K562 (cell line): Measurements from ENCODE around the gene CSNK1G1. TPM values are rescaled to one million over a fixed set of nuclear protein-coding genes. Genes with fewer than 3 reads are reported as not detected.

ENCODE experiments used
- BCL6 ChIP-seq: fragments of 250-450 bp; sonication (Bioruptor Pico); IDR thresholded peaks from 2 replicates; pipeline ENCODE4 v1.4.0; 2020
- BCOR ChIP-seq: fragments of 450-650 bp; IDR thresholded peaks from 2 replicates; pipeline ENCODE4 v1.6.1; 2016
- POLR2H ChIP-seq: IDR thresholded peaks from 2 replicates; pipeline ENCODE4 v1.6.1; 2016; ENCODE audit warnings: missing genetic modification characterization, low read depth, mild to moderate bottlenecking, control low read depth, missing compliant biosample characterization, moderate library complexity
- polyA plus RNA-seq, 8 experiments: library from polyadenylated mRNA; depleted of rRNA in 4 of 8; stranded (reverse) in 5 of 8; unstranded in 3 of 8; fragments of >200 nt; fragmentation: Nextera tagmentation in 2 of 8; fragmentation: Illumina TruSeq in 1 of 8; extraction: Ambion mirVana in 2 of 8; extraction: Trizol in 1 of 8; gene quantifications; 2 replicates each; pipeline versions ENCODE4 v1.2.1 to v1.2.3, GENCODE V29; 2011 to 2014; ENCODE audit warnings: inconsistent platforms in 1 of 8, missing spikeins in 1 of 8
- total RNA-seq, 7 experiments: library from RNA; depleted of rRNA in 6 of 7; stranded (reverse); fragments of >200 nt in 6 of 7; fragmentation: Illumina TruSeq in 2 of 7; extraction: Trizol in 2 of 7; gene quantifications; 2 replicates each; pipeline versions ENCODE4 v1.2.1 to v1.2.3, GENCODE V29; 2011 to 2021; ENCODE audit warnings: low replicate concordance in 1 of 7
- TF ChIP-seq, protein P1 (sequence below): fragments of 450-650 bp; formaldehyde crosslinking; IDR thresholded peaks from 2 replicates; pipeline ENCODE4 v1.4.0; 2020; ENCODE audit warnings: mild to moderate bottlenecking, moderate library complexity
- TF ChIP-seq, protein P2 (sequence below), 2 experiments: fragments of 450-650 bp in 1 of 2; sonication (generic) in 1 of 2; formaldehyde crosslinking in 1 of 2; IDR thresholded peaks; 2 replicates each; pipeline versions ENCODE4 v1.7.1 to v1.9.0; 2016 to 2022; ENCODE audit warnings: inconsistent platforms in 1 of 2, mild to moderate bottlenecking in 1 of 2, missing genetic modification reagents in 1 of 2
- TF ChIP-seq, protein P3 (sequence below): fragments of 250-450 bp; sonication (Bioruptor Pico); IDR thresholded peaks from 2 replicates; pipeline ENCODE4 v1.8.0; 2022; ENCODE audit warnings: inconsistent platforms
- TF ChIP-seq, protein P4 (sequence below): fragments of 450-650 bp; formaldehyde crosslinking; conservative IDR thresholded peaks from 2 replicates; pipeline ENCODE4 v1.4.0; 2022; ENCODE audit warnings: mild to moderate bottlenecking, missing genetic modification characterization
- TF ChIP-seq, protein P5 (sequence below), 2 experiments: fragments of 200-800 bp in 1 of 2; sonication (Bioruptor generic) in 1 of 2; sonication (generic) in 1 of 2; formaldehyde crosslinking in 1 of 2; IDR thresholded peaks in 1 of 2; conservative IDR thresholded peaks in 1 of 2; 2 replicates each; pipeline versions ENCODE4 v1.5.0 to v1.6.1; 2016 to 2020; ENCODE audit warnings: missing compliant biosample characterization in 1 of 2, missing genetic modification characterization in 1 of 2, missing genetic modification reagents in 1 of 2

Gene CSNK1G1
- total and polyA plus RNA-seq, 9 of the 15 experiments (the other 6 are each of a cell fraction or from before 2014, with no cell fraction given): 4.5 to 18.5 (median 9.5) TPM

DNA sequence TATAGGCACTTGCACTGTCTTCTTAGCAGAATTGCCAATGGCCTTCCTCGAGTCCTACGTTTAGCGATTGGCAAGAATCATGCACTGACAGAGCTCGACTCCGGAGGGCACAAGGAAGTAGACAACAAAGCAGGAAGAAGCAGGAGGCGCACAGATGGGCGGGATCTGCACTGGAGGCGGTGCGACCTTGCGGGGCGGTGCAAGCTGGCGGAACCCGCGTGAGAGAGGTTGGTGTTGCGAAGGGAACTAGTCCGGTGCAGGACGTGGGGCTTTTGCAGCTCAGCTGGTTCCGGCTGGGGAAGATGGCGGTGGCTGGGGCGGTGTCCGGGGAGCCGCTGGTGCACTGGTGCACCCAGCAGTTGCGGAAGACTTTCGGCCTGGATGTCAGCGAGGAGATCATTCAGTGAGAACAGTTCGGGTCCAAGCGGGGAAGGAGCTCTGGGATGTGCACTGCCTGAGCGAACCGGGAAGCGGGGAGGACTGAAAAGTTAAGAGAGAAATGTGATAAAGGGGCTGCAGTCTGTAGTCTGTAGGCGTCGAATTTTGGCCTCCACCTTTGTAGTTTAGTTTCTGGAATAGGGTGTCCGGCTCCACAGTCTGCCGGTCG lies 31.7 kb upstream of the CSNK1G1 start, which contains the start of gene TRIP4 (continued):
- TF ChIP-seq, protein P1, sequence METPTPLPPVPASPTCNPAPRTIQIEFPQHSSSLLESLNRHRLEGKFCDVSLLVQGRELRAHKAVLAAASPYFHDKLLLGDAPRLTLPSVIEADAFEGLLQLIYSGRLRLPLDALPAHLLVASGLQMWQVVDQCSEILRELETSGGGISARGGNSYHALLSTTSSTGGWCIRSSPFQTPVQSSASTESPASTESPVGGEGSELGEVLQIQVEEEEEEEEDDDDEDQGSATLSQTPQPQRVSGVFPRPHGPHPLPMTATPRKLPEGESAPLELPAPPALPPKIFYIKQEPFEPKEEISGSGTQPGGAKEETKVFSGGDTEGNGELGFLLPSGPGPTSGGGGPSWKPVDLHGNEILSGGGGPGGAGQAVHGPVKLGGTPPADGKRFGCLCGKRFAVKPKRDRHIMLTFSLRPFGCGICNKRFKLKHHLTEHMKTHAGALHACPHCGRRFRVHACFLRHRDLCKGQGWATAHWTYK (CRISPR knock-in tag): peak; percentile 86; the same call in 1 of the 2 replicates
- TF ChIP-seq POLR2H (tag): peak; percentile 85
- TF ChIP-seq, protein P2, sequence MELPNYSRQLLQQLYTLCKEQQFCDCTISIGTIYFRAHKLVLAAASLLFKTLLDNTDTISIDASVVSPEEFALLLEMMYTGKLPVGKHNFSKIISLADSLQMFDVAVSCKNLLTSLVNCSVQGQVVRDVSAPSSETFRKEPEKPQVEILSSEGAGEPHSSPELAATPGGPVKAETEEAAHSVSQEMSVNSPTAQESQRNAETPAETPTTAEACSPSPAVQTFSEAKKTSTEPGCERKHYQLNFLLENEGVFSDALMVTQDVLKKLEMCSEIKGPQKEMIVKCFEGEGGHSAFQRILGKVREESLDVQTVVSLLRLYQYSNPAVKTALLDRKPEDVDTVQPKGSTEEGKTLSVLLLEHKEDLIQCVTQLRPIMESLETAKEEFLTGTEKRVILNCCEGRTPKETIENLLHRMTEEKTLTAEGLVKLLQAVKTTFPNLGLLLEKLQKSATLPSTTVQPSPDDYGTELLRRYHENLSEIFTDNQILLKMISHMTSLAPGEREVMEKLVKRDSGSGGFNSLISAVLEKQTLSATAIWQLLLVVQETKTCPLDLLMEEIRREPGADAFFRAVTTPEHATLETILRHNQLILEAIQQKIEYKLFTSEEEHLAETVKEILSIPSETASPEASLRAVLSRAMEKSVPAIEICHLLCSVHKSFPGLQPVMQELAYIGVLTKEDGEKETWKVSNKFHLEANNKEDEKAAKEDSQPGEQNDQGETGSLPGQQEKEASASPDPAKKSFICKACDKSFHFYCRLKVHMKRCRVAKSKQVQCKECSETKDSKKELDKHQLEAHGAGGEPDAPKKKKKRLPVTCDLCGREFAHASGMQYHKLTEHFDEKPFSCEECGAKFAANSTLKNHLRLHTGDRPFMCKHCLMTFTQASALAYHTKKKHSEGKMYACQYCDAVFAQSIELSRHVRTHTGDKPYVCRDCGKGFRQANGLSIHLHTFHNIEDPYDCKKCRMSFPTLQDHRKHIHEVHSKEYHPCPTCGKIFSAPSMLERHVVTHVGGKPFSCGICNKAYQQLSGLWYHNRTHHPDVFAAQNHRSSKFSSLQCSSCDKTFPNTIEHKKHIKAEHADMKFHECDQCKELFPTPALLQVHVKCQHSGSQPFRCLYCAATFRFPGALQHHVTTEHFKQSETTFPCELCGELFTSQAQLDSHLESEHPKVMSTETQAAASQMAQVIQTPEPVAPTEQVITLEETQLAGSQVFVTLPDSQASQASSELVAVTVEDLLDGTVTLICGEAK (IDR thresholded peaks at IDR 0.05): peak; percentile 99
- TF ChIP-seq, protein P2 (CRISPR knock-in tag; IDR thresholded peaks at IDR 0.05): no peak
- TF ChIP-seq, protein P3, sequence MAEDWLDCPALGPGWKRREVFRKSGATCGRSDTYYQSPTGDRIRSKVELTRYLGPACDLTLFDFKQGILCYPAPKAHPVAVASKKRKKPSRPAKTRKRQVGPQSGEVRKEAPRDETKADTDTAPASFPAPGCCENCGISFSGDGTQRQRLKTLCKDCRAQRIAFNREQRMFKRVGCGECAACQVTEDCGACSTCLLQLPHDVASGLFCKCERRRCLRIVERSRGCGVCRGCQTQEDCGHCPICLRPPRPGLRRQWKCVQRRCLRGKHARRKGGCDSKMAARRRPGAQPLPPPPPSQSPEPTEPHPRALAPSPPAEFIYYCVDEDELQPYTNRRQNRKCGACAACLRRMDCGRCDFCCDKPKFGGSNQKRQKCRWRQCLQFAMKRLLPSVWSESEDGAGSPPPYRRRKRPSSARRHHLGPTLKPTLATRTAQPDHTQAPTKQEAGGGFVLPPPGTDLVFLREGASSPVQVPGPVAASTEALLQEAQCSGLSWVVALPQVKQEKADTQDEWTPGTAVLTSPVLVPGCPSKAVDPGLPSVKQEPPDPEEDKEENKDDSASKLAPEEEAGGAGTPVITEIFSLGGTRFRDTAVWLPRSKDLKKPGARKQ (CRISPR knock-in tag): no peak
- TF ChIP-seq, protein P4, sequence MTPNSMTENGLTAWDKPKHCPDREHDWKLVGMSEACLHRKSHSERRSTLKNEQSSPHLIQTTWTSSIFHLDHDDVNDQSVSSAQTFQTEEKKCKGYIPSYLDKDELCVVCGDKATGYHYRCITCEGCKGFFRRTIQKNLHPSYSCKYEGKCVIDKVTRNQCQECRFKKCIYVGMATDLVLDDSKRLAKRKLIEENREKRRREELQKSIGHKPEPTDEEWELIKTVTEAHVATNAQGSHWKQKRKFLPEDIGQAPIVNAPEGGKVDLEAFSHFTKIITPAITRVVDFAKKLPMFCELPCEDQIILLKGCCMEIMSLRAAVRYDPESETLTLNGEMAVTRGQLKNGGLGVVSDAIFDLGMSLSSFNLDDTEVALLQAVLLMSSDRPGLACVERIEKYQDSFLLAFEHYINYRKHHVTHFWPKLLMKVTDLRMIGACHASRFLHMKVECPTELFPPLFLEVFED (CRISPR knock-in tag): peak; percentile 83
- TF ChIP-seq, protein P5, sequence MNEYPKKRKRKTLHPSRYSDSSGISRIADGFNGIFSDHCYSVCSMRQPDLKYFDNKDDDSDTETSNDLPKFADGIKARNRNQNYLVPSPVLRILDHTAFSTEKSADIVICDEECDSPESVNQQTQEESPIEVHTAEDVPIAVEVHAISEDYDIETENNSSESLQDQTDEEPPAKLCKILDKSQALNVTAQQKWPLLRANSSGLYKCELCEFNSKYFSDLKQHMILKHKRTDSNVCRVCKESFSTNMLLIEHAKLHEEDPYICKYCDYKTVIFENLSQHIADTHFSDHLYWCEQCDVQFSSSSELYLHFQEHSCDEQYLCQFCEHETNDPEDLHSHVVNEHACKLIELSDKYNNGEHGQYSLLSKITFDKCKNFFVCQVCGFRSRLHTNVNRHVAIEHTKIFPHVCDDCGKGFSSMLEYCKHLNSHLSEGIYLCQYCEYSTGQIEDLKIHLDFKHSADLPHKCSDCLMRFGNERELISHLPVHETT (CRISPR knock-in tag; conservative IDR thresholded peaks at IDR 0.05 in 1 of 2, IDR thresholded peaks at IDR 0.05 in 1 of 2): peak in 1 of 2 experiments; percentile 93; a peak in 2 of 4 replicates
- peak; percentile 54 for TF ChIP-seq BCOR
- no peak for TF ChIP-seq BCL6 (CRISPR knock-in tag)
